Ishikawa (cell line): ENCODE measurements around the gene REXO1.

Experiments
- CEBPB ChIP-seq: IDR thresholded peaks from 2 replicates; pipeline ENCODE4 v1.6.1; 2012
- CREB1 ChIP-seq: IDR thresholded peaks from 2 replicates; pipeline ENCODE4 v1.6.1; 2012; ENCODE audit warnings: low read depth
- EGR1 ChIP-seq: IDR thresholded peaks from 2 replicates; pipeline ENCODE4 v1.6.1; 2012
- EP300 ChIP-seq: IDR thresholded peaks from 2 replicates; pipeline ENCODE4 v1.6.1; 2012; ENCODE audit warnings: borderline replicate concordance
- FOXM1 ChIP-seq: IDR thresholded peaks from 2 replicates; pipeline ENCODE4 v1.6.1; 2012; ENCODE audit warnings: low read depth, borderline replicate concordance
- NFIC ChIP-seq: IDR thresholded peaks from 2 replicates; pipeline ENCODE4 v1.6.1; 2012
- RAD21 ChIP-seq: IDR thresholded peaks from 2 replicates; pipeline ENCODE4 v1.6.1; 2012; ENCODE audit warnings: low read depth
- REST ChIP-seq: IDR thresholded peaks from 2 replicates; pipeline ENCODE4 v1.6.1; 2012; ENCODE audit warnings: low read depth, mild to moderate bottlenecking
- TAF1 ChIP-seq: IDR thresholded peaks from 2 replicates; pipeline ENCODE4 v1.6.1; 2012; ENCODE audit warnings: low read depth, mild to moderate bottlenecking
- TCF12 ChIP-seq: IDR thresholded peaks from 2 replicates; pipeline ENCODE4 v1.6.1; 2012; ENCODE audit warnings: low read depth
- TEAD4 ChIP-seq: IDR thresholded peaks from 2 replicates; pipeline ENCODE4 v1.6.1; 2012
- YY1 ChIP-seq: IDR thresholded peaks from 2 replicates; pipeline ENCODE4 v1.6.1; 2012; ENCODE audit warnings: low read depth
- ZBTB7A ChIP-seq: IDR thresholded peaks from 2 replicates; pipeline ENCODE4 v1.6.1; 2012; ENCODE audit warnings: low read depth
- TF ChIP-seq, protein P1 (sequence below): IDR thresholded peaks from 2 replicates; pipeline ENCODE4 v1.6.1; 2012
- TF ChIP-seq, protein P2 (sequence below): IDR thresholded peaks from 2 replicates; pipeline ENCODE4 v1.6.1; 2012

The REXO1 gene

GRCh38 chr19:1768248-1768647 lies 80.0 kb downstream of the REXO1 start:
- TF ChIP-seq TCF12, result no peak
- TF ChIP-seq, protein P1, sequence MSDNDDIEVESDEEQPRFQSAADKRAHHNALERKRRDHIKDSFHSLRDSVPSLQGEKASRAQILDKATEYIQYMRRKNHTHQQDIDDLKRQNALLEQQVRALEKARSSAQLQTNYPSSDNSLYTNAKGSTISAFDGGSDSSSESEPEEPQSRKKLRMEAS, result no peak
- peak; percentile 19; the same call in 1 of the 2 replicates for TF ChIP-seq RAD21

DNA sequence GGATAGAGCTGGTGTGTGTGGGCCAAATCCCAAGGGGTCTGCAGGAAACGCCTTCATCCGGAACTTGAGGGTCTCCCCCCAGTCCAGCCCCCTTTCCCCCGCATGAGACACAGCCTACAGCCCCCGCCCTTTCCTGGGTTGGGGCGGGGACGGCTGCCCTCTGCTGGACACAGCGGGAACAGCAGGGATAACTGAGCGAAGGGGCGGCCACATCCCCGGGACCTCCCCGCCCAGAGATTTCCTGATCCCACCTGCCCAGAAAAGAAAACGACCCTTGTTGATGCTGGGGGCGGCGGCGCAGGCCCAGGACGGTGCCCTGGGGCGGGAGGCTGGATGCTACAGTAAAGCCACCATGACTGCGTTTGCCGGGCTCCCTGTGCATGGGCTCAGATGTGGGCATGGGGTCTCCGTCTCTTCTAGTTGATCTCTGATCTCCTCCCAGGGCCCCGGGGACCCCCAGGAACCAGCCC lies 80.8 kb downstream of the REXO1 start:
- TF ChIP-seq CEBPB (no peak), TCF12 (no peak), EGR1 (0 out of 2 replicates have a peak, but pooled peaks have one; percentile 18), REST (no peak), TEAD4 (no peak), YY1 (no peak), TAF1 (no peak), ZBTB7A (peak; percentile 82), FOXM1 (no peak), NFIC (no peak), CREB1 (no peak), RAD21 (peak; percentile 92), EP300 (no peak)
- TF ChIP-seq, protein P2, sequence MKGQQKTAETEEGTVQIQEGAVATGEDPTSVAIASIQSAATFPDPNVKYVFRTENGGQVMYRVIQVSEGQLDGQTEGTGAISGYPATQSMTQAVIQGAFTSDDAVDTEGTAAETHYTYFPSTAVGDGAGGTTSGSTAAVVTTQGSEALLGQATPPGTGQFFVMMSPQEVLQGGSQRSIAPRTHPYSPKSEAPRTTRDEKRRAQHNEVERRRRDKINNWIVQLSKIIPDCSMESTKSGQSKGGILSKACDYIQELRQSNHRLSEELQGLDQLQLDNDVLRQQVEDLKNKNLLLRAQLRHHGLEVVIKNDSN, result no peak
- TF ChIP-seq, protein P1, result no peak

- no peak for TF ChIP-seq TCF12
- TF ChIP-seq NFIC, result no peak
Observed at GRCh38 chr19:1766800-1767352, 81.4 kb downstream of the REXO1 start.

- TF ChIP-seq EP300 (no peak), CEBPB (no peak), CREB1 (no peak), RAD21 (no peak), YY1 (no peak), NFIC (no peak), EGR1 (no peak), TEAD4 (no peak), TAF1 (no peak), FOXM1 (no peak), REST (no peak), TCF12 (no peak)
- TF ChIP-seq, protein P1, result no peak
- TF ChIP-seq, protein P2, result no peak
Observed at GRCh38 chr19:1765904-1766799, 82.1 kb downstream of the REXO1 start.
